Measurements from ENCODE around the gene CDK11B.
A peak's percentile ranks its signal among the peaks of the same experiment; 100 is the strongest.
"Not testable (repeated sequence)": the region's sequence is repeated elsewhere in the genome, so short reads cannot be mapped to it uniquely, and the experiment has no call there.

CDK11B gene

GRCh38 chr1:1647567-1648241, 11.1 kb downstream of the CDK11B start:
- not testable (repeated sequence) for DNase-seq

DNA sequence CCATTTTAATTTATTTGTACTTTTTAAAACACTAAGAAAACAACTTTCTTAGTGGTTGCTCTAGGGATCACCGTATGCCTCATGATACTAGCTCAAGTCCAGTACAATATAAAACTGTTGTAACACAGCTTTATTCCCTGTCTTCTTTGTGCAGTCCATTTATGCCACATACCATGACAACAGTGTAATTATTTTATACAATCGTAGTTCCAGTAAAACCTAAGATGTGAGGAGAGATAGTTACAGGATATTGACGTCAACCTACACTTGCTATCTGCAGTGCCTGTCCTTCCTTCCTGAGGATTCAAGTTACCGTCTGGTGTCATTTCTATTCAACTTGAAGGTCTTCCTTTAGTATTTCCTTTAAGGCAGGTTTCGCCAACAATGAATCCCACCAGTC, 12.5 kb downstream of the CDK11B start:
- not testable (repeated sequence) for DNase-seq

DNA sequence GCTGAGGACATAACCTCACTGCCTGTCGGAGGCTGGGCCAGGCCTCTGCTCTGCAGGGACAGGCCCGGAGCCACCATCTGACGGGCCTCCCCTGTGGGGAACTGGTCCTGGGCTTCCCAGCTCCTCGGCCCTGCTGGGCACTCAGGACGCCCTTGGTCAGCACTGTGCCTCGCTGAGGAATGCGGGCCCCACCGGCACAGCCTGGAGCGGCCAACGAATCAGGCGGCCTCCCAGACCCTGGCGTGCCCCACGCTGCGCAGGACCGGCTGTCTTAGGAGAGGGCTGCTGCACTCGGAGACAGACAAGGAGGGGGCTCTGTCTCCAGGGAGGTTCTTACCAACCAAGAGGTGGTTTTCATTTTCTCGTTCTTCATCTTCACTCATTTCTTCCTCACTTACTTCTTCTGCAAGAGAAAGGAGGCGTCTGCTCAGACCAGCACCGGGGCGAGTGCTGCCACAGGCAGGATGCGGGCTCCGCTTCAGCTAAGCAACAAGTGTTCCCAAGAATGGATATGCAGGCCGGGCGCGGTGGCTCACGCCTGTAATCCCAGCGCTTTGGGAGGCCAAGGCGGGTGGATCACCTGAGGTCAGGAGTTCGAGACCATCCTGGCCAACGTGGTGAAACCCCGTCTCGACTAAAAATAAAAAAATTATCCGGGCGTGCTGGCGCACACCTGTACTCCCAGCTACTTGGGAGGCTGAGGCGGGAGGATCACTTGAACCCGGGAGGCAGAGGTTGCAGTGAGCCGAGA, 17.9 kb downstream of the CDK11B start:
- DNase-seq: not testable (repeated sequence)

GRCh38 chr1:1640081-1640480, 18.7 kb downstream of the CDK11B start:
- not testable (repeated sequence) for DNase-seq

DNA sequence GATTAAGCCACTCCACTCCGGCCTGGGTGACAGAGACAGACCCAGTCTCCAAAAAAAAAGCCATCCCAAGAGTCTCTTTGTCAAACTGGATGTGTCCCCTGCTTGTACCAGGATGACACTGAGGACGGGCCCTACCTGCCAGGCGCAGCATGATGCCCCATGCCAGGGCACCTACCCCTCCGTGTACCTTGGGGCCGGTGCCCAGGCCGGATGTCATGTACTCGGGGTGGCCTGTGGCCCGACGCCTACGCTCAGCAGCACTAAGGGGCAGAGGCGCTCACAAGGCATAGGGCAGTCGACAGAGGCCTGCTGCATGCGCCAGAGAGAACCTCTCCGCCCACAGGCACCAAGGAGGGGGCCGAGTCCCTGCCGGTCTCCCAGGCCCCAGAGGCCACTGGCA, 19.4 kb downstream of the CDK11B start:
- not testable (repeated sequence) for DNase-seq

- not testable (repeated sequence) for DNase-seq
Measured at GRCh38 chr1:1638528-1638927, 20.3 kb downstream of the CDK11B start.

DNA sequence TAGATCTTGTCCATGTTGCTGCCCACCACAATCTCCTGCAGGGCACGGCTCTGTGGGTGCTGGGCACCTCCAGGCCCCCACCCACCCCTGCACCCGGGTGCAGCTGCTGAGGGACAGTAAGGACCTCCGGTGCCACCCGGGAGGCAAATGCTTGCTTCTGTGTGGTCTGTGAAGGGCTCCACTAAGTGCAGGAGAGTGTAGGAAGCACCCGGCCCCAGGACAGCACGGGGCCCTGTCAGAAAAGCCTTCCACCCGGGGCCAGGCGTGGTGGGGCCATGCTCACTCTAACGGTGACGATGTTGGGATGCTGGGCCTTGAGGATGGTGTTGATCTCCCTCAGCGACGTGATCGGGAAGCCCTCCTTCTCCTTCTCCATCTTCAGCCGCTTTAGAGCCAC, 21.3 kb downstream of the CDK11B start:
- DNase-seq: not testable (repeated sequence)

GRCh38 chr1:1636621-1637478, 22.0 kb downstream of the CDK11B start:
- not testable (repeated sequence) for DNase-seq

GRCh38 chr1:1634613-1635012, 24.2 kb downstream of the CDK11B start:
- not testable (repeated sequence) for DNase-seq

DNA sequence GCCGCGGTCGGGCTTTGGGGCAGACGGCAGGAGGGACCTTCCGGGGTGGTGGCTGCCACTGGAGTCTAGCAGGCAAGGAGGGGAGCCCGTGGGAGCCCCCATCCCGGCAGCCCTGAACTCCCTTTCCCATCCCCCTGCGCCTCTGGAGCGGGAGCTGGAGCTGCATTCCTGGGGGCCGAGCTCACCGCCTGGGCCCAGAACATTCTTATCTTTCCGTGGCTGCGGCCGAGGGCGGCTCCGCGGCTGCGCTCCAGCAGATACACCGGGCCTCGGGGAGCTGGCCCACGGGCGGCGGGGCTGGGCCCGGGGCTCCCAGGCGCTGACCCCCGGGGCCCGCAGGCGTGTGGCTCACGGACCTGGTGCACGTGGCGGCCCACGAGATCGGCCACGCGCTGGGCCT, 25.4 kb downstream of the CDK11B start:
- DNase-seq: not testable (repeated sequence)

DNA sequence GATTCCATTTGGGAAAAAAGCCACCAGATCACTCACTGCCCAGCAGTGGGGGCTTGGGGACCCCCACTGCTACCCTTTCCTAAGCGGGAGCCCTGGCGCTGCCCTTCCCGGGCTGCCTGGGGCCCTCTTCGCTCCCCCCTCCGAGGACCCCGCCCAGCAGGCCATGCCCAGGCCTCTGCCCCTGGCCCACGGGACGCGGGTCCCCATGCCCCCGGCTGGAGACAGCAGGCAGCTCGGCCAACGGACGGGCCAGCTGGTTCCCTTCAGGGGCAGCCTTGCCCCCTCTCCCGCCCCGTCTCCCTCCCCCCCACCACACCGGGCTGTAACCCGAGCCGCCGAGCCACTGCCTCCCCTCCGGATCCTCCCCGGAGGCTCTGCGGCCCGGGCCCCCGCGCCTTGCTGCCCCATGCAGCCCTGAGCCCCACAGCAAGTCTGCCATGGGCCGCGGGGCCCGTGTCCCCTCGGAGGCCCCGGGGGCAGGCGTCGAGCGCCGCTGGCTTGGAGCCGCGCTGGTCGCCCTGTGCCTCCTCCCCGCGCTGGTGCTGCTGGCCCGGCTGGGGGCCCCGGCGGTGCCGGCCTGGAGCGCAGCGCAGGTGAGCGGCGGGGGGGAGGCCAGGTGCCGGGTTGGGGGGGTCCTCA, 26.9 kb downstream of the CDK11B start, which contains the start of gene MMP23B:
Gene MMP23B (plus strand): TSS at position 392 of the 639 bp plus-strand sequence. CDS start 46 bp downstream, at position 438.
- no peak for DNase-seq

GRCh38 chr1:1630965-1631781, 27.6 kb downstream of the CDK11B start:
- DNase-seq: no peak

DNA sequence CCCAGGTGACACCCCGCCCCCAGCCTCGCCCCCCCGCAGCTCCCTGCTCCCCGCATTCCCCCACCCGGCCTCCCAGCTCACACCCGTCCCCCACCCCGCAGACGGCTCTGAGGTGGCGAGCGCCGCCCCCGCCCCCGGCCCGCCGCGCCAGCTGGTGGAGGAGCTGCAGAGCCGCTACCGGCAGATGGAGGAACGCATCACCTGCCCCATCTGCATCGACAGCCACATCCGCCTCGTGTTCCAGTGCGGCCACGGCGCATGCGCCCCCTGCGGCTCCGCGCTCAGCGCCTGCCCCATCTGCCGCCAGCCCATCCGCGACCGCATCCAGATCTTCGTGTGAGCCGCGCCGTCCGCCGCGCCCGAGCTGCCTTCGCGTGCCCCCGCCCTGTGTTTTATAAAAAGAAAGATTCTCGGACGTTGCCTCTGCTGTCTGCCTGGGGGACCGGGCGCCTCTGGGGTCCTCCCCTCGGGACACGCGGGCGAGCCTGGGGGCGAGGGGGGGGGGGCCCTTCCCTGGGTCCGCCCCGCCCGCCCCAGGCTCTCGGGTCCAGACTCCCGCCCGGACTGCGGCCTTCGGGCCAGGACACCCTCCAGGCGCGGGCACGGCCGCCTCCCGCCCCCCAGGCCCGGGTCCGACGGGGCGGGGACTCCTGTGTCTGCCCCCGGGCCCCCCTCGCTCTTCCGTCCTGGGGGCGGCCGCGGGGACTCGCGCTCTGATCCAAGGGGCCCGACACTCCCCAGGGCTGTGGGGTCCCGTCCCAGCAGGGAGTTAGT, 28.4 kb downstream of the CDK11B start:
- peak; percentile 86 to 95 for DNase-seq

GRCh38 chr1:1629430-1630190, 29.2 kb downstream of the CDK11B start:
- DNase-seq: peak; percentile 62 to 81

GRCh38 chr1:1628754-1629429, 29.9 kb downstream of the CDK11B start:
- DNase-seq: peak; percentile 35 to 43

GRCh38 chr1:1627829-1628753, 30.7 kb downstream of the CDK11B start:
- DNase-seq: no peak

- no peak for DNase-seq
Measured at GRCh38 chr1:1627261-1627828, 31.5 kb downstream of the CDK11B start.

All from stimulated activated CD4-positive, alpha-beta T cell treated with anti-CD3 and anti-CD28 coated beads, Interleukin-4, amount 100 ng/mL, for 4 hours (primary cell).